Hepatocyte (in vitro differentiated cells): ENCODE data around the gene TMEM60. TPM values are rescaled to one million over a fixed set of nuclear protein-coding genes. Genes with fewer than 3 reads are reported as not detected.

ENCODE experiments used
- DNase-seq: peaks from one replicate; pipeline ENCODE4 v3.0.0-alpha.2; 2016; ENCODE audit warnings: low spot score
- H2AFZ ChIP-seq: fragments of 200-600 bp; sonication (generic); 2 replicates; pipeline ENCODE4 v1.6.0; 2016; ENCODE audit warnings: antibody characterized with exemption, mild to moderate bottlenecking
- H3K27ac ChIP-seq: fragments of 200-600 bp; sonication (generic); 2 replicates; pipeline ENCODE4 v1.5.1; 2016; ENCODE audit warnings: mild to moderate bottlenecking
- H3K27me3 ChIP-seq: fragments of 200-600 bp; sonication (generic); 2 replicates; pipeline ENCODE4 v1.6.1; 2016
- H3K36me3 ChIP-seq: fragments of 200-600 bp; sonication (generic); replicated peaks from 2 replicates; pipeline ENCODE4 v1.5.1; 2016; ENCODE audit warnings: low read depth; ENCODE audit not compliant: insufficient read depth
- H3K4me1 ChIP-seq: fragments of 200-600 bp; sonication (generic); 2 replicates; pipeline ENCODE4 v1.5.1; 2016; ENCODE audit warnings: mild to moderate bottlenecking, moderate library complexity; ENCODE audit not compliant: insufficient read depth
- H3K4me2 ChIP-seq: fragments of 200-600 bp; sonication (generic); 2 replicates; pipeline ENCODE4 v1.6.0; 2016
- H3K4me3 ChIP-seq: fragments of 200-600 bp; sonication (generic); 2 replicates; pipeline ENCODE4 v1.5.1; 2016; ENCODE audit warnings: mild to moderate bottlenecking
- H3K79me2 ChIP-seq: fragments of 200-600 bp; sonication (generic); 2 replicates; pipeline ENCODE4 v1.6.0; 2017; ENCODE audit warnings: mild to moderate bottlenecking
- H3K9me2 ChIP-seq: fragments of 200-600 bp; sonication (generic); replicated peaks from 2 replicates; pipeline ENCODE4 v1.6.0; 2017; ENCODE audit warnings: mild to moderate bottlenecking; ENCODE audit not compliant: insufficient read depth
- H3K9me3 ChIP-seq: fragments of 200-600 bp; sonication (generic); 2 replicates; pipeline ENCODE4 v1.5.1; 2016; ENCODE audit warnings: low read depth, mild to moderate bottlenecking
- H4K20me1 ChIP-seq: fragments of 200-600 bp; sonication (generic); 2 replicates; pipeline ENCODE4 v1.6.0; 2016; ENCODE audit warnings: mild to moderate bottlenecking; ENCODE audit not compliant: insufficient read depth, poor library complexity, severe bottlenecking
- CTCF ChIP-seq: fragments of 200-600 bp; sonication (generic); IDR thresholded peaks from 2 replicates; pipeline ENCODE4 v1.5.1; 2016; ENCODE audit warnings: antibody characterized with exemption, mild to moderate bottlenecking; ENCODE audit not compliant: poor library complexity
- EZH2 ChIP-seq: fragments of 200-600 bp; sonication (generic); IDR thresholded peaks from 2 replicates; pipeline ENCODE4 v1.6.1; 2016; ENCODE audit warnings: antibody characterized with exemption, mild to moderate bottlenecking, borderline replicate concordance
- EZH2phosphoT487 ChIP-seq: fragments of 200-600 bp; sonication (generic); IDR thresholded peaks from one replicate; pipeline ENCODE4 v1.6.1; 2018; ENCODE audit warnings: antibody characterized with exemption, mild to moderate bottlenecking, low read depth, moderate library complexity; ENCODE audit not compliant: unreplicated experiment, severe bottlenecking
- WGBS: methylation state at CpG from one replicate; pipeline ENCODE4 v1.1.6; 2016; ENCODE audit warnings: low lambda C conversion rate; ENCODE audit errors: missing lambda C conversion rate; 5-methylcytosine and 5-hydroxymethylcytosine counted together
- polyA plus RNA-seq: library from polyadenylated mRNA; unstranded; fragments of >200 nt; fragmentation: Nextera tagmentation; extraction: Ambion mirVana; gene quantifications from 2 replicates; pipeline ENCODE4 v1.2.1, GENCODE V29; 2016
- total RNA-seq: library from RNA; depleted of rRNA; stranded (reverse); fragments of >200 nt; gene quantifications from 2 replicates; pipeline ENCODE4 v1.2.3, GENCODE V29; 2014

Gene TMEM60
- total and polyA plus RNA-seq, 2 experiments from 2014 or later: 24.2 to 29.9 TPM

DNA sequence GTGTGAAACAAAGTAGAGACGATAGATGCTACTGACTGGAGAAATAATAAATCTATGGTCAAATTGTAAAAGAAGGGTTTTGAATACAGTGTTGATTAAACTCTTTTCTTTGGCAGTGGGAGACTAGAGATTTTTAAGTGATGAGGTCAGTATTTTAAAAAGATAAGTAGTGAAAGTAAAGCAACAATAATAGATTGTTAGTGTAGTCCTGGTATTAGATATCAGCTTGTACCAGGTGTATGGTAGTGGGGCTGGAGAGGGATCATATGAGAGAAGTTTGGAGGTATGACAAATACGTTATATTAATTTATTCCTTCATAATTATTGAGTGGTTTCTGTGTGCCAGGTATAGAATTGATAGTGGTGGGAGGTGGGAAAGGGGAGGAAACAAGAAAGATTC is 25.6 kb upstream of the TMEM60 start:
- DNase-seq: no peak
- H3K9me3 ChIP-seq: peaks cover 23% of the 10 kb centered on the region
- no peak overlapping the region for H3K27ac ChIP-seq
- peaks cover 85% of the 10 kb centered on the region for H3K79me2 ChIP-seq
- H4K20me1 ChIP-seq: no peaks in the 10 kb centered on the region
- no peak overlapping the region for H3K4me2 ChIP-seq
- H3K36me3 ChIP-seq: no peaks in the 10 kb centered on the region
- H2AFZ ChIP-seq: no peak overlapping the region
- WGBS: 96% methylated on average over 2 of the region's 2 CpGs
- no peak for TF ChIP-seq EZH2
- TF ChIP-seq CTCF: no peak
- no peak for TF ChIP-seq EZH2phosphoT487
- no peaks in the 10 kb centered on the region for H3K9me2 ChIP-seq
- no peaks in the 10 kb centered on the region for H3K4me1 ChIP-seq
- no peak overlapping the region for H3K4me3 ChIP-seq
- no peaks in the 10 kb centered on the region for H3K27me3 ChIP-seq

DNA sequence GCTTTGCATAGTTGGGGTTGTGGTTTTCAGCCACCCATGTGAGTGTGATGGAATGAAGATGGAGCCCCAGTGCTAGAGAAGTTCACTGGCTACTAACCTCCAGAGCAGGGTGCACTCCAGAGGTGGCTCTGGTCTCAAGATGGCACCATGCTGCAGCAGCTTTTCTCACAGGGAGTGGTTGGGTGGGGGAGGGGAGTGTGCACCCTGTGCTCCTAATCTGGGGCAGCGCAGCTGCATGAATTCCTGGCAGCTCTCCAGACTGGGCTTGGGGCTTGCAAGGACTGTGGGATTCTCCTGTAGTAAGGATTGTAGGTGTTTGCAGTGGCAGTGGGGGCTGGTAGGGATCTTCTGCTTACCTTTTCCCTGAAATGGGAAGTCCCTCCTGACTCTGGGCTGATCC is 24.0 kb upstream of the TMEM60 start:
- WGBS: 53% methylated on average over 1 of the region's 1 CpG
- no peaks in the 10 kb centered on the region for H3K4me1 ChIP-seq
- no peak overlapping the region for H2AFZ ChIP-seq
- H3K9me2 ChIP-seq: no peaks in the 10 kb centered on the region
- no peak overlapping the region for H3K4me2 ChIP-seq
- H3K36me3 ChIP-seq: no peaks in the 10 kb centered on the region
- peaks cover 25% of the 10 kb centered on the region for H3K9me3 ChIP-seq
- no peak overlapping the region for H3K27ac ChIP-seq
- peaks cover 87% of the 10 kb centered on the region for H3K79me2 ChIP-seq
- TF ChIP-seq CTCF: no peak
- TF ChIP-seq EZH2phosphoT487: no peak
- no peak for TF ChIP-seq EZH2
- no peaks in the 10 kb centered on the region for H3K27me3 ChIP-seq
- DNase-seq: no peak
- H3K4me3 ChIP-seq: no peak overlapping the region
- H4K20me1 ChIP-seq: no peaks in the 10 kb centered on the region

GRCh38 chr7:77820967-77821366 is 22.7 kb upstream of the TMEM60 start:
- H3K9me3 ChIP-seq: peaks cover 27% of the 10 kb centered on the region
- H3K27me3 ChIP-seq: no peaks in the 10 kb centered on the region
- H3K4me2 ChIP-seq: no peak overlapping the region
- TF ChIP-seq CTCF: no peak
- no peak for TF ChIP-seq EZH2
- TF ChIP-seq EZH2phosphoT487: no peak
- no peaks in the 10 kb centered on the region for H4K20me1 ChIP-seq
- 100% methylated on average over 2 of the region's 2 CpGs for WGBS
- DNase-seq: no peak
- no peak overlapping the region for H3K27ac ChIP-seq
- H3K4me3 ChIP-seq: no peak overlapping the region
- H3K9me2 ChIP-seq: no peaks in the 10 kb centered on the region
- no peaks in the 10 kb centered on the region for H3K4me1 ChIP-seq
- no peaks in the 10 kb centered on the region for H3K36me3 ChIP-seq
- peaks cover 89% of the 10 kb centered on the region for H3K79me2 ChIP-seq
- H2AFZ ChIP-seq: no peak overlapping the region

- H3K4me3 ChIP-seq: no peak overlapping the region
- peaks cover 87% of the 10 kb centered on the region for H3K79me2 ChIP-seq
- H3K27ac ChIP-seq: no peak overlapping the region
- peaks cover 24% of the 10 kb centered on the region for H3K9me3 ChIP-seq
- no peaks in the 10 kb centered on the region for H3K9me2 ChIP-seq
- H3K4me1 ChIP-seq: no peaks in the 10 kb centered on the region
- no peaks in the 10 kb centered on the region for H3K36me3 ChIP-seq
- no peak overlapping the region for H2AFZ ChIP-seq
- no peak overlapping the region for H3K4me2 ChIP-seq
- no peaks in the 10 kb centered on the region for H3K27me3 ChIP-seq
- no peaks in the 10 kb centered on the region for H4K20me1 ChIP-seq
- DNase-seq: no peak
- TF ChIP-seq CTCF (no peak), EZH2phosphoT487 (no peak), EZH2 (no peak)
Measured at GRCh38 chr7:77819021-77819420, 20.8 kb upstream of the TMEM60 start.
